ENCODE measurements around the gene SCUBE1.

SCUBE1 gene

DNA sequence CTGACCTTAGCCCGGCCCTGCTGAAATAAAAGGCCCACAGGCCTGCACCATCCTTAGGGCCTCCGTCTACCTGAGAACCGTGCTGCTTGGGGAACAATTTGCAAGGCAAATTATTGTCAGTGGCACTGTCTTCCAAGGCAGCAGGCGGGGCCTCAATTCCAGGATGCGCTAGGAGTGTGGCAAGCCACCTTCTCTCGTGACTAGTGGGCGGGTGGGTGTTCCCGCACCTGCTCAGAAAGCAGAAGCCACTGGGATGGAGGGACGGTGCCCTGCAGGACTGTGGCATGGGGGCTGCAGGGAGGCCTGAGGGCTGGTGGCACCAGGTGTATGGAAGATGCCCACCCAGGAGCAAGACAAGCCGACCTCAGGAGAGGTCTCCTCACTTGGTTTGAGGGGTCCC is 97.5 kb downstream of the SCUBE1 start:
- Histone ChIP-seq H3K27me3 (ENCODE audit: insufficient read depth, low read length) (no peaks in the 10 kb centered on the region), H3K9me3 (ENCODE audit: insufficient read depth, low read depth, low read length) (no peaks in the 10 kb centered on the region), H3K4me3 (ENCODE audit: low read length) (no peak overlapping the region), H3K4me1 (ENCODE audit: insufficient read depth, low read length) (no peaks in the 10 kb centered on the region), H3K27ac (ENCODE audit: low read length) (no peak overlapping the region), H3K36me3 (ENCODE audit: insufficient read depth, low read depth, low read length) (no peaks in the 10 kb centered on the region), H3K9ac (ENCODE audit: low read depth, low read length) (no peak overlapping the region)

DNA sequence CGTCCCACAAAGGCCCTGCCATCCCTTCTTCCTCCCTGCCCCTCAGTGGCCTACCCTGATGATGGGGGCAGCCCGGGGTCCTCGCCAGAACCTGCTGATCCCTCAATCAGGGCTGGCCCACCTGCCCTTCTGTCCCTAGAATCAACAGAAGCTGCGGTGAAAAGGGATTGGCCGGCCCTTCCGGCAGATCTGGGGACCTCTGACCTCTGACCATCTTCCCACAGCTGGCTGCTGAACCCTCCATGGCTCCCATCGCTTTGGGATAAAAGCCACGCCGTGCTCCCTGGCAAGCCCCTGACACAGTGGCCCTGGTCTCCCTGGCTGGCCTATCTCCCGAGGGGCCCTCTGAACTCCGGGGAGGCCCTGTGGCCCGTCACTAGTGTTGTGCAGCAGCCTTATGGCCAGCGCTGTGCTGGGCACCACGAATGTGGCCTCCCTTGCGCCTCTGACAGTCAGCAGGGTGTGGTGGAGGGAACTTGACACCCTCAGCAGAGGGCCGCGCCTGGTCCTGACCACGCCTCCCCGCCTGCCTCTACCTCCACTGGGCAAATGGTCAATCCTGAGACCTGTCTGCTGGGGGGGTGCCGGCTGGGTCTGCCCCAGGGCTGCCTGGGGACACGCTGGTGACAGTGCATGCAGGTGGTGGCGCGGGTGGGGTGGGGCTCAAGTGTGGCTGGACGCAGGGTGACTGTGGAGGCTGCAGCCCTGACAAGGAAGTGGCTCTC is 98.2 kb downstream of the SCUBE1 start:
- H3K36me3 ChIP-seq (ENCODE audit: insufficient read depth, low read depth, low read length) = no peaks in the 10 kb centered on the region
- no peak overlapping the region for H3K27ac ChIP-seq (ENCODE audit: low read length)
- no peak overlapping the region for H3K4me3 ChIP-seq (ENCODE audit: low read length)
- no peak overlapping the region for H3K9ac ChIP-seq (ENCODE audit: low read depth, low read length)
- no peaks in the 10 kb centered on the region for H3K27me3 ChIP-seq (ENCODE audit: insufficient read depth, low read length)
- no peaks in the 10 kb centered on the region for H3K9me3 ChIP-seq (ENCODE audit: insufficient read depth, low read depth, low read length)
- H3K4me1 ChIP-seq (ENCODE audit: insufficient read depth, low read length) = no peaks in the 10 kb centered on the region

DNA sequence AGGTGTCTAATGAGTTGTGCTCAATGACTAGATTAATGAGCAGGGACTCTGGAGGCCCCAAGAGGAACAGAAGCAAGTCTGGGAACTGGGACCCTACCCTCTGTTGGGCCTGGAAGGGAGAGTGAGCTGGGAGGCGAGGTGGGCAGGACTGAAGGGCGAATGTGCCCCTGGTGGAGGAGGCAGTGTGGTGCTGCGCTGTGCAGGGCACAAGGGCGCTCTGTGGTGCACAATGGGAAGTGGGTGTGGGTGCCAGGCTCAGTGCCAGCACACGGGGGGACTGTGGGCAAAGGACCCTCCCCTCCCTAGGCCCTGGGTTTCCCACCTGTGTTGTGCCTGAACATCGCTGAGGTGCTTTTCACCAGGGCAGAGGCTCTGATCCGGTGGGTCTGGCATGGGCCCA is 98.8 kb downstream of the SCUBE1 start:
- no peaks in the 10 kb centered on the region for H3K27me3 ChIP-seq (ENCODE audit: insufficient read depth, low read length)
- no peak overlapping the region for H3K4me3 ChIP-seq (ENCODE audit: low read length)
- no peaks in the 10 kb centered on the region for H3K9me3 ChIP-seq (ENCODE audit: insufficient read depth, low read depth, low read length)
- no peaks in the 10 kb centered on the region for H3K4me1 ChIP-seq (ENCODE audit: insufficient read depth, low read length)
- H3K9ac ChIP-seq (ENCODE audit: low read depth, low read length) = no peak overlapping the region
- no peaks in the 10 kb centered on the region for H3K36me3 ChIP-seq (ENCODE audit: insufficient read depth, low read depth, low read length)
- H3K27ac ChIP-seq (ENCODE audit: low read length) = no peak overlapping the region

DNA sequence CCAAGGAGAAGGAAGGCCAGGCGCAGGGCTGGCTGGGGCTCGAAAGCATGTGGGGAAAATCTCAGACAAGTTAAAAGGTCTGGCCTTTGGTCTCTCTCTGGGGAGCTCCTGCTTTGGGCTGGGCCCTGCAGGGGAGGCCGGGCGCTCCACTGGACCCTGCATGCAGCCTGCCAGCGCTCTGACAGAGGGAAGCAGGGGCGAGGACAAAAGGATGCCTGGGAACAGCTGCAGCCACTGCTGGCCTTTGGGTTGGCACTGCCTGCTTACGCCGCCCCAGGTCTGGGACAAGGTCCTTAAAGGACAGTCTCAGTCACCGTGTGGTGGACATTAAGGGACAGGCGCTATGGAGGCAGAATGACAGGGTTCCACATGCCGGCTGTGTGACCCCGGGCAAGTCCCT is 99.8 kb downstream of the SCUBE1 start:
- H3K4me3 ChIP-seq (ENCODE audit: low read length) = no peak overlapping the region
- H3K27ac ChIP-seq (ENCODE audit: low read length) = no peak overlapping the region
- no peak overlapping the region for H3K9ac ChIP-seq (ENCODE audit: low read depth, low read length)
- H3K36me3 ChIP-seq (ENCODE audit: insufficient read depth, low read depth, low read length) = no peaks in the 10 kb centered on the region
- no peaks in the 10 kb centered on the region for H3K27me3 ChIP-seq (ENCODE audit: insufficient read depth, low read length)
- H3K4me1 ChIP-seq (ENCODE audit: insufficient read depth, low read length) = no peaks in the 10 kb centered on the region
- no peaks in the 10 kb centered on the region for H3K9me3 ChIP-seq (ENCODE audit: insufficient read depth, low read depth, low read length)

DNA sequence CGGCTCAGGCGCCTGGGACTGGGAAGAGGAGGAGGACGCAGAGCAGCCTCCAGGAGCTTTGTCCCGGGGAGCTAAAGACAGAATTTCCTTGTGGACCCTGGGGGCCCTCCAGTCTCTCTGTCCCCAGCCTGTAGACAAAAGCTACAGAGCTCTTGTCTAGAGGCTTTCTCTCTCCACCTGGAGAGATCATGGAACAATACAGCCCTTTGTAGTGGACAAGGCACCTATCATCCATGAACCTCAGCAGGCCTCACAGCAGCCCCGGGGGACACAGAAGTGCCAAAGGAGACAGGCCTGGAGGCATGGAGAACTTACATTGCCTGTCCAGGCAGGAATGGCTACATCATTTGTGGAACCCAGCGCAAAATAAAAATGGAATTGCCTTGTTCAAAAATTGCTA is 100.5 kb downstream of the SCUBE1 start:
- no peak overlapping the region for H3K9ac ChIP-seq (ENCODE audit: low read depth, low read length)
- no peaks in the 10 kb centered on the region for H3K4me1 ChIP-seq (ENCODE audit: insufficient read depth, low read length)
- no peak overlapping the region for H3K27ac ChIP-seq (ENCODE audit: low read length)
- H3K36me3 ChIP-seq (ENCODE audit: insufficient read depth, low read depth, low read length) = no peaks in the 10 kb centered on the region
- H3K9me3 ChIP-seq (ENCODE audit: insufficient read depth, low read depth, low read length) = no peaks in the 10 kb centered on the region
- no peak overlapping the region for H3K4me3 ChIP-seq (ENCODE audit: low read length)
- no peaks in the 10 kb centered on the region for H3K27me3 ChIP-seq (ENCODE audit: insufficient read depth, low read length)

DNA sequence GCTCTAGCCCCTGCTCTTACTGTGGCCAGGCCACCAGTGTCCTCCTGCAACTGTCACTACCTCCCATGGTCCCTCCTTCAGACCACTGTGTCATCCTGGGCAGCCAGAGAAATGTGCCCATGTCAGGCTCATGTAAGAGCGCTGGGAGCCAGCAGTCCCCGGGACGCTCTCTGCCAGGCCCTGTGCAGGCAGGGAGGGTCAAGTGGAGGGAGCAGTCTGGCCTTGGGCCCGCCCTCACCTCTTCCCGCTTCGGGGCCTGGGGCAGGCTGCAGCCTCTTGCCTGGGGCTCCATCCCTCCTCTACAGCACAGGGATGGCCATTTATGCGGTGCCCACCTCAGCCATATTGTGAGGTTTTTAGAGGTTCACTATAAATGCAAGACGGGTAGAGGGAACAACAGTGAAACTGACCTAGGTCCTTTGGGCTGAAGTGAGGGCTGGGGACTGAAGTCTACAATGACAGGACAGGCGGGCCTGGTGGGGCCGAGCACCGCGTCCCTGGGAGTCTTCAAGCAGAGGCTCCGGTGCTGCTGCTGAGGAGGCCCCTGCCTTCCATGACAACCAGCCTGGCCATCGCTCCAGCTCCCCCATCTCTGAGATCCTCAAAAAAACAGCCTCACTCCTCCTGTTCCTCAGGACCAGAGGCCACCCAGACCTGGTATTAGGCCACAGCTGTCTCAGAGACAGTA is 101.3 kb downstream of the SCUBE1 start:
- H3K4me3 ChIP-seq (ENCODE audit: low read length) = no peak overlapping the region
- H3K27ac ChIP-seq (ENCODE audit: low read length) = no peak overlapping the region
- H3K27me3 ChIP-seq (ENCODE audit: insufficient read depth, low read length) = no peaks in the 10 kb centered on the region
- H3K9ac ChIP-seq (ENCODE audit: low read depth, low read length) = no peak overlapping the region
- H3K4me1 ChIP-seq (ENCODE audit: insufficient read depth, low read length) = no peaks in the 10 kb centered on the region
- no peaks in the 10 kb centered on the region for H3K36me3 ChIP-seq (ENCODE audit: insufficient read depth, low read depth, low read length)
- H3K9me3 ChIP-seq (ENCODE audit: insufficient read depth, low read depth, low read length) = no peaks in the 10 kb centered on the region

DNA sequence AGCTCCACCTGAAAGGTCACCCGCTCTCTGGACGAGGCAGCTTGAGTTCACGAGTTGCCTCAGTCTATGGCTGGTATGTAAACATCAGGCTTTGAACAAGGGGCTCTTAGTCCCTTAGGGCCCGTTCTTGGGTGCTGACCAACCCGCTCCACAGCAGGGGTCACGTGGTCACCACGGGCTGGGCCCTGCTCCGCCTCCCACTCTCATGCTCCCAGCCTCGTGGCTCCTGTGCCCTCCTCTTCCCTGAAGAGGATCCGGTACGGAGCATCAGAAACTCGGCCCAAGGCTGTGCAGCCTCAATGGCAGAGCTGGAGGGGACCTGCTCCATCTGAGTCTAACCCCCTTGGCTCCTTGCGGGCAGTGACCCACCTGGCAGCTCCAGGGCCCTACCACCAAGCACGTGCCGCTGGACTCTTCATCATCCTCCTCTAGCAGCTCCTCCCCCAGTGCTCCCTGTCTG is 102.0 kb downstream of the SCUBE1 start:
- H3K36me3 ChIP-seq (ENCODE audit: insufficient read depth, low read depth, low read length) = no peaks in the 10 kb centered on the region
- H3K4me1 ChIP-seq (ENCODE audit: insufficient read depth, low read length) = no peaks in the 10 kb centered on the region
- no peaks in the 10 kb centered on the region for H3K9me3 ChIP-seq (ENCODE audit: insufficient read depth, low read depth, low read length)
- H3K4me3 ChIP-seq (ENCODE audit: low read length) = no peak overlapping the region
- H3K9ac ChIP-seq (ENCODE audit: low read depth, low read length) = no peak overlapping the region
- no peaks in the 10 kb centered on the region for H3K27me3 ChIP-seq (ENCODE audit: insufficient read depth, low read length)
- no peak overlapping the region for H3K27ac ChIP-seq (ENCODE audit: low read length)

DNA sequence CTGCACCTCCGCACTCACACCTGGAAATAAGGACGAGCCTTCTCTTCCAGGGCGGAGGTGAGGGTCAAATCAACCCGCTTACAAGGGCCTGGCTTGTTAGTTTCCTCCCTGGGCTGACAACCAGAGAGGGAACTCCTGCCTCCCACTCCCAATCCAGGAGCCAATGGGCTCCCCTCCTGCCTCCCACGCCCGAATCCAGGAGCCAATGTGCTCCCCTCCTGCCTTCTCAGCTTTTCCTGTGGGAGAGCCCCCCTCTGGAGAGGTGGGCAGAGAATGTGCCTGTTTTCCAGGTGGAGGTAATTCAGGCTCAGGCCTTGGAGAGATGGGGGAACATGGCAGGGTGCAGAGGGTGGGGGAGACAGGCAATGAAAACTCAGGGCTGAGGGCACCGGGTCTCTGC is 102.6 kb downstream of the SCUBE1 start:
- H3K27me3 ChIP-seq (ENCODE audit: insufficient read depth, low read length) = no peaks in the 10 kb centered on the region
- H3K4me1 ChIP-seq (ENCODE audit: insufficient read depth, low read length) = no peaks in the 10 kb centered on the region
- no peak overlapping the region for H3K9ac ChIP-seq (ENCODE audit: low read depth, low read length)
- H3K4me3 ChIP-seq (ENCODE audit: low read length) = no peak overlapping the region
- H3K27ac ChIP-seq (ENCODE audit: low read length) = no peak overlapping the region
- H3K9me3 ChIP-seq (ENCODE audit: insufficient read depth, low read depth, low read length) = no peaks in the 10 kb centered on the region
- no peaks in the 10 kb centered on the region for H3K36me3 ChIP-seq (ENCODE audit: insufficient read depth, low read depth, low read length)

DNA sequence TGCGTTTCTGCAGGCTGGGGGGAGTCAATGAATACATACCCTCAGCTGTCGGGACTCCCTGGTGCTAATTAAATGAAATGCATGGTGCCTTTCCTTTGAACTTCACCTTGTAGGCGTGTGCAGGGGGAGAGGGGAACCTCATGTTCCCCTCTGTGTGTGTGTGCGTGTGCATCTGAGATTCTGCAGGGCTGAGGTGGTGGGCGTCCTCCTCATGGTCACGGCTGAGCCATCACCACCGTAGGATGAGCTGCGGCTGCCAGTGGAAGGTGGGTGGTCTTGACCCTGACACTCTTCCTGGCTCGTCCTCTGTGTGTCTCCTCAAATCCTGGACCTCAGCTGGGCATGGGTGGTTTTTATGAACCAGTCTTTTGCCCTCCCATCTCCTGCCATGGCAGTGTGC is 103.2 kb downstream of the SCUBE1 start:
- Histone ChIP-seq H3K4me3 (ENCODE audit: low read length) (no peak overlapping the region), H3K9ac (ENCODE audit: low read depth, low read length) (no peak overlapping the region), H3K9me3 (ENCODE audit: insufficient read depth, low read depth, low read length) (no peaks in the 10 kb centered on the region), H3K4me1 (ENCODE audit: insufficient read depth, low read length) (no peaks in the 10 kb centered on the region), H3K36me3 (ENCODE audit: insufficient read depth, low read depth, low read length) (no peaks in the 10 kb centered on the region), H3K27me3 (ENCODE audit: insufficient read depth, low read length) (no peaks in the 10 kb centered on the region), H3K27ac (ENCODE audit: low read length) (no peak overlapping the region)

DNA sequence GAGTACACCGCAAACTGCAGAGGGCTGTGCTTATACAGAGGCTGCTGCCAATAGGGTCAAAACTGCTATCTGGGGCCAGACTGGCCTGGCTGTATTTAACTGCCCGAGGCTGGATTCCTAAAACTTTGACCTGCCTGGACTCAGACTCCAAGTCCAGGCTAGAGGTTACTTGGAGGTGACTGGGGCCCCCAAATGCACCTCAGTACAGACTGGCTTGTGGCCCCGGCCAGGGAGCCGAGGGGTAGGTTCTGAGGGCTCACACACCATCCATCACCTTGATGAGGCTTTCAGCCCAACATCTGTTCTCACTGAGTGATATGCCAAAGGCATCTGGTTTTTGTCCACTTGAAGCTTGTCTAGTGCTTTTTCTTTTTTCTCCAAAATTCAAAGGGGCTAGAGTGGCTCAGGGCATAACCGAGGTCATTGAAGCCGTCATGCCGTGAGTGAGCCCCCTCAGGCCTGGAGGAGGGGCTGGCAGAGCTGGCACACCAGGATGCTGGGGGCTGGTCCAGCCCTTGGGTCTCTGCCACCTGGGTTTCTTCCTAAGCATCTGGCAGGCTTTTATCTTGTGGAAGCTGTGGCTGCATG is 103.9 kb downstream of the SCUBE1 start:
- Histone ChIP-seq H3K4me3 (ENCODE audit: low read length) (no peak overlapping the region), H3K9me3 (ENCODE audit: insufficient read depth, low read depth, low read length) (no peaks in the 10 kb centered on the region), H3K27me3 (ENCODE audit: insufficient read depth, low read length) (no peaks in the 10 kb centered on the region), H3K27ac (ENCODE audit: low read length) (no peak overlapping the region), H3K9ac (ENCODE audit: low read depth, low read length) (no peak overlapping the region), H3K36me3 (ENCODE audit: insufficient read depth, low read depth, low read length) (no peaks in the 10 kb centered on the region), H3K4me1 (ENCODE audit: insufficient read depth, low read length) (no peaks in the 10 kb centered on the region)

DNA sequence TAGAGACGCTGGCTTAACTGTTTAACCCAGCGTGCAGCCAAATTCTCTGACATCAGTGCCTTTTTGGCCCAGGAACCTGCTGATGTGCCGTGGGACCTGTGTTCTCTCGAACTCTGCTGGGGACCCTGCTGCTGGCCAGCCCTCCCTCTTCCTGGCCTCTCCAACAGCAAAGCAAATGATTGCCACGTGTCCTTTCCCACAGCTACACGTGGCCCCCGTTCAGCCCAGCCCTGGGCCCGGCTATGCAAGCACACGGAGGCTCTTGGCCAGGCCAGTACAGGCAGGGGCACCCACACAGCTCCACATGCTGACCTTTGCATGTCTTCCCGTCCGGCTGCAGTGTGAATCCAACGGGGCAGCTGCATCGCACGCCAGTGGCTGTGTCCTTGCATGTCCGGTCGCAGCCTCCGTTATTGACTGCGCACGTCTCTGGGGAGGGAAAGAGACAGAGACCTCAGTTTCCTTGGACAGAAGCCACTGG is 104.6 kb downstream of the SCUBE1 start:
- Histone ChIP-seq H3K4me3 (ENCODE audit: low read length) (no peak overlapping the region), H3K9me3 (ENCODE audit: insufficient read depth, low read depth, low read length) (no peaks in the 10 kb centered on the region), H3K27ac (ENCODE audit: low read length) (no peak overlapping the region), H3K9ac (ENCODE audit: low read depth, low read length) (no peak overlapping the region), H3K27me3 (ENCODE audit: insufficient read depth, low read length) (no peaks in the 10 kb centered on the region), H3K4me1 (ENCODE audit: insufficient read depth, low read length) (no peaks in the 10 kb centered on the region), H3K36me3 (ENCODE audit: insufficient read depth, low read depth, low read length) (no peaks in the 10 kb centered on the region)

DNA sequence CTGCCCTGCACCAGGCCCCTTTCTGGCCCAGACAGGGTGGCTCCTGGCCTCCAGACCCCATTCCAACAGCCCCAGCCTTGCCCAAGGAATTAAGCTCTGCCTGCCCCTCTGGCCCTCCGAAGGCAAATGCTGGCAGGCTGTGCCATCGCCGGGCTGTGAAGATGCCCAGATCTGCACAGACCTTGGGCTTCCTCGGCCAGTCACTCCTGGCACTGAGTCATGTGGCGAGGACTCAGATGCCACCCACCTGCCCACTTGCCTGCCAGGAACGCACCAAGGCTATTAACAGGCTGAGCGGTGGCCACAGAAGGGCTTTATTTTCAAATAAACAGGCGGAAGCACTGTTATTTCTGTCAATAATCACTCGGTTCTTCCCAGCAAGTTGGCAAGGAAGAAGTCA is 105.9 kb downstream of the SCUBE1 start:
- Histone ChIP-seq H3K4me3 (ENCODE audit: low read length) (no peak overlapping the region), H3K27ac (ENCODE audit: low read length) (no peak overlapping the region), H3K36me3 (ENCODE audit: insufficient read depth, low read depth, low read length) (no peaks in the 10 kb centered on the region), H3K9ac (ENCODE audit: low read depth, low read length) (no peak overlapping the region), H3K9me3 (ENCODE audit: insufficient read depth, low read depth, low read length) (no peaks in the 10 kb centered on the region), H3K27me3 (ENCODE audit: insufficient read depth, low read length) (no peaks in the 10 kb centered on the region), H3K4me1 (ENCODE audit: insufficient read depth, low read length) (no peaks in the 10 kb centered on the region)
